Activated CD8-positive, alpha-beta T cell treated with anti-CD3 and anti-CD28 coated beads for 36 hours (primary cell): ENCODE measurements around the gene MGST2. TPM values are rescaled to one million over a fixed set of nuclear protein-coding genes. Genes with fewer than 3 reads are reported as not detected.

ENCODE experiments used
- ATAC-seq: fragments of 200-7000 bp; cut with Tn5 transposase; one replicate; pipeline ENCODE4 v1.10.0; 2021; ENCODE audit warnings: mild to moderate bottlenecking, moderate library complexity
- CTCF ChIA-PET: fragments of 350-600 bp; sonication (Branson Sonifier 250); formaldehyde crosslinking; loops from one replicate; lab custom pipeline; 2021; ENCODE audit warnings: antibody characterized with exemption; lab: Charles Lee
- POLR2A ChIA-PET: fragments of 350-600 bp; sonication (Branson Sonifier 250); formaldehyde crosslinking; loops from one replicate; lab custom pipeline; 2021; ENCODE audit warnings: antibody characterized with exemption; lab: Charles Lee
- DNase-seq: peaks from one replicate; pipeline ENCODE4 v3.0.0-alpha.2; 2020
- H3K27ac Mint-ChIP-seq: one replicate; pipeline ENCODE4 v1.8.0; 2021; ENCODE audit warnings: mild to moderate bottlenecking, mixed read lengths
- H3K27me3 Mint-ChIP-seq: one replicate; pipeline ENCODE4 v1.8.0; 2021; ENCODE audit warnings: mixed read lengths
- H3K36me3 Mint-ChIP-seq: one replicate; pipeline ENCODE4 v1.8.0; 2021; ENCODE audit warnings: low read depth, mixed read lengths
- H3K4me1 Mint-ChIP-seq: one replicate; pipeline ENCODE4 v1.8.0; 2021; ENCODE audit warnings: low read depth, mixed read lengths
- H3K4me3 Mint-ChIP-seq: one replicate; pipeline ENCODE4 v1.8.0; 2021; ENCODE audit warnings: mild to moderate bottlenecking, moderate library complexity, mixed read lengths
- H3K9me3 Mint-ChIP-seq: one replicate; pipeline ENCODE4 v1.8.0; 2021; ENCODE audit warnings: mixed read lengths
- CTCF ChIP-seq: fragments of 200-600 bp; IDR thresholded peaks from one replicate; pipeline ENCODE4 v1.8.0; 2022; ENCODE audit warnings: antibody characterized with exemption, mild to moderate bottlenecking
- intact Hi-C: fragments of 100-400 bp; cut with micrococcal nuclease; formaldehyde crosslinking; loops from one replicate; pipeline ENCODE4 v1.10.0; 2022
- total RNA-seq, 2 experiments: library from RNA; stranded (reverse); gene quantifications; one replicate each; pipeline ENCODE4 v1.2.3, GENCODE V29; 2021

Gene MGST2
- total RNA-seq, 2 experiments from 2014 or later = 11.7 to 12.4 TPM

GRCh38 chr4:139660568-139661043 lies 5.0 kb upstream of the MGST2 start:
- Mint-ChIP-seq H3K27me3 (no peaks in the 10 kb centered on the region), H3K4me1 (peaks cover 23% of the 10 kb centered on the region), H3K36me3 (no peaks in the 10 kb centered on the region), H3K9me3 (no peaks in the 10 kb centered on the region), H3K27ac (no peak overlapping the region), H3K4me3 (no peak overlapping the region)
- ChIA-PET CTCF (interaction anchor here (1.7 kb wide), 1 partner anchor 9 kb away, joined by 12 read pairs; no protein-coding TSS in a partner anchor), POLR2A (no interaction called here)
- TF ChIP-seq CTCF = no peak
- ATAC-seq (no peak), DNase-seq (no peak)
- intact Hi-C loops = no loop called here

GRCh38 chr4:139663561-139664138 lies 2.0 kb upstream of the MGST2 start:
- Mint-ChIP-seq H3K27ac (peak overlapping the region; percentile 20), H3K9me3 (no peaks in the 10 kb centered on the region), H3K27me3 (peaks cover 1% of the 10 kb centered on the region), H3K36me3 (no peaks in the 10 kb centered on the region), H3K4me1 (peaks cover 19% of the 10 kb centered on the region), H3K4me3 (no peak overlapping the region)
- no peak for ATAC-seq
- ChIA-PET CTCF (interaction anchor here (1.4 to 3.4 kb wide), 2 partner anchors 8 to 12 kb away, joined by 4 to 21 read pairs; no protein-coding TSS in a partner anchor), POLR2A (no interaction called here)
- no peak for DNase-seq
- intact Hi-C loops = no loop called here
- TF ChIP-seq CTCF = no peak

GRCh38 chr4:139664442-139664841 lies 1.2 kb upstream of the MGST2 start:
- Mint-ChIP-seq H3K27ac (no peak overlapping the region), H3K9me3 (no peaks in the 10 kb centered on the region), H3K4me3 (no peak overlapping the region), H3K36me3 (no peaks in the 10 kb centered on the region), H3K27me3 (peaks cover 1% of the 10 kb centered on the region), H3K4me1 (peaks cover 18% of the 10 kb centered on the region)
- ChIA-PET CTCF (interaction anchor here (0.6 to 3.4 kb wide), 3 partner anchors 9 to 106 kb away, joined by 3 to 21 read pairs (median 4); no protein-coding TSS in a partner anchor), POLR2A (interaction anchor here (1.0 kb wide), 1 partner anchor 8 kb away, joined by 3 read pairs; no protein-coding TSS in a partner anchor)
- intact Hi-C loops = no loop called here
- DNase-seq (no peak), ATAC-seq (no peak)
- TF ChIP-seq CTCF = no peak

- DNase-seq (no peak), ATAC-seq (no peak)
- no peaks in the 10 kb centered on the region for H3K9me3 Mint-ChIP-seq
- H3K27me3 Mint-ChIP-seq = peaks cover 1% of the 10 kb centered on the region
- peaks cover 18% of the 10 kb centered on the region for H3K4me1 Mint-ChIP-seq
- POLR2A ChIA-PET = interaction anchor here (1.0 to 2.1 kb wide), 2 partner anchors 8 kb away, joined by 3 to 7 read pairs; no protein-coding TSS in a partner anchor
- TF ChIP-seq CTCF = no peak
- intact Hi-C loops = no loop called here
- no peaks in the 10 kb centered on the region for H3K36me3 Mint-ChIP-seq
- CTCF ChIA-PET = interaction anchor here (3.4 kb wide), 1 partner anchor 14 kb away, joined by 21 read pairs; no protein-coding TSS in a partner anchor
- peak overlapping the region; percentile 75 for H3K4me3 Mint-ChIP-seq
- peak overlapping the region; percentile 84 for H3K27ac Mint-ChIP-seq
Observed at GRCh38 chr4:139665079-139665689, 435 bp upstream of the MGST2 start.
